Panc1 (cell line): ENCODE measurements around the gene SMNDC1. TPM values are rescaled to one million over a fixed set of nuclear protein-coding genes. Genes with fewer than 3 reads are reported as not detected.
"Not testable (repeated sequence)": the region's sequence is repeated elsewhere in the genome, so short reads cannot be mapped to it uniquely, and the experiment has no call there.

Source experiments
- ATAC-seq: fragments of 200-7000 bp; cut with Tn5 transposase; 2 replicates; pipeline ENCODE4 v1.9.1; 2020; ENCODE audit warnings: mild to moderate bottlenecking, moderate library complexity
- BruUV-seq: library from RNA; stranded (reverse); fragments of 400-500 nt; replicated peaks from 2 replicates; lab custom pipeline; 2021; lab: Mats Ljungman, UMichigan
- CTCF ChIA-PET: fragments of 300-600 bp; sonication (Branson Sonifier 250); formaldehyde crosslinking; loops from one replicate; lab custom pipeline; 2022; ENCODE audit warnings: antibody characterized with exemption; lab: Charles Lee
- POLR2A ChIA-PET: fragments of 300-600 bp; sonication (Branson Sonifier 250); formaldehyde crosslinking; loops from one replicate; lab custom pipeline; 2022; ENCODE audit warnings: antibody characterized with exemption; lab: Charles Lee
- DNase-seq: peaks from one replicate; pipeline ENCODE4 v3.0.0-alpha.2; 2010; ENCODE audit warnings: low read depth, low spot score
- H3K27ac ChIP-seq: 2 replicates; pipeline ENCODE4 v1.5.1; 2011; ENCODE audit warnings: mild to moderate bottlenecking, low read length, inconsistent platforms
- H3K27me3 ChIP-seq: fragments of 200-500 bp; sonication (Bioruptor generic); 2 replicates; pipeline ENCODE4 v1.6.0; 2014; ENCODE audit warnings: low read length, inconsistent platforms; ENCODE audit not compliant: control insufficient read depth, insufficient read depth
- H3K36me3 ChIP-seq: fragments of 200-500 bp; sonication (Bioruptor generic); 2 replicates; pipeline ENCODE4 v1.5.1; 2014; ENCODE audit warnings: inconsistent platforms, mild to moderate bottlenecking, low read length, moderate library complexity; ENCODE audit not compliant: control insufficient read depth, insufficient read depth
- H3K4me1 ChIP-seq: 2 replicates; pipeline ENCODE4 v1.5.1; 2011; ENCODE audit warnings: inconsistent platforms, mild to moderate bottlenecking, low read length, moderate library complexity; ENCODE audit not compliant: control insufficient read depth, insufficient read depth
- H3K4me3 ChIP-seq, 2 experiments: 2 replicates each; pipeline ENCODE4 v1.5.1; 2011 to 2012; ENCODE audit warnings: low read depth in 2 of 2, low read length in 2 of 2, mild to moderate bottlenecking in 2 of 2, inconsistent platforms in 1 of 2, moderate library complexity in 1 of 2
- H3K9me3 ChIP-seq: fragments of 200-500 bp; sonication (Bioruptor generic); 2 replicates; pipeline ENCODE4 v1.5.1; 2014; ENCODE audit warnings: low read depth, mild to moderate bottlenecking, inconsistent platforms, low read length, moderate library complexity; ENCODE audit not compliant: control insufficient read depth, insufficient read depth
- CTCF ChIP-seq: fragments of 450-650 bp; IDR thresholded peaks from 2 replicates; pipeline ENCODE4 v1.5.1; 2017; ENCODE audit warnings: mild to moderate bottlenecking
- POLR2AphosphoS5 ChIP-seq: IDR thresholded peaks from 2 replicates; pipeline ENCODE4 v1.6.1; 2012; ENCODE audit warnings: mild to moderate bottlenecking, low read depth, low read length, moderate library complexity
- REST ChIP-seq, 2 experiments: IDR thresholded peaks; 2 replicates each; pipeline ENCODE4 v1.6.1; 2011 to 2012; ENCODE audit warnings: low read depth in 2 of 2, control low read depth in 1 of 2, low read length in 1 of 2, mild to moderate bottlenecking in 1 of 2, moderate library complexity in 1 of 2; ENCODE audit not compliant: insufficient read depth in 1 of 2
- TCF7L2 ChIP-seq: IDR thresholded peaks from 2 replicates; pipeline ENCODE4 v1.6.1; 2011; ENCODE audit warnings: mild to moderate bottlenecking, low read depth, low read length, inconsistent platforms
- in situ Hi-C: cut with HindIII; loops from 2 replicates; pipeline ENCODE4 v1.10.0; 2016; ENCODE audit warnings: low sequenced_read_pairs, low pct_unique_long_range_greater_than_20kb
- intact Hi-C: fragments of 100-400 bp; cut with micrococcal nuclease; formaldehyde crosslinking; loops from one replicate; pipeline ENCODE4 v1.10.0; 2022; ENCODE audit not compliant: unreplicated experiment
- total RNA-seq: library from RNA; stranded (reverse); gene quantifications from one replicate; pipeline ENCODE4 v1.2.1, GENCODE V29; 2021; ENCODE audit not compliant: unreplicated experiment

The SMNDC1 gene
- total RNA-seq, 1 experiment from 2014 or later, result 62.2 TPM

- CTCF ChIA-PET, result interaction anchor here (0.6 kb wide), 1 partner anchor 12 kb away, joined by 3 read pairs; no protein-coding TSS in a partner anchor
- in situ Hi-C loops (no loop called here), intact Hi-C loops (no loop called here)
- POLR2A ChIA-PET, result no interaction called here
- DNase-seq (no peak), ATAC-seq (no peak)
- H3K9me3 ChIP-seq, result no peaks in the 10 kb centered on the region
- TF ChIP-seq POLR2AphosphoS5 (no peak), TCF7L2 (no peak), CTCF (no peak), REST (IDR thresholded peaks at IDR 0.05; ENCODE audit: insufficient read depth in 1 of 2, low read depth in 2 of 2, low read length in 1 of 2) (no peak)
- H3K27ac ChIP-seq, result no peak overlapping the region
- no peaks in the 10 kb centered on the region for H3K36me3 ChIP-seq
- no TSS peak for BruUV-seq
- H3K4me1 ChIP-seq, result no peaks in the 10 kb centered on the region
- H3K4me3 ChIP-seq, result no peak overlapping the region
- no peaks in the 10 kb centered on the region for H3K27me3 ChIP-seq
Measured at GRCh38 chr10:110252151-110252550, 52.6 kb downstream of the SMNDC1 start.

GRCh38 chr10:110251392-110251791 is 53.3 kb downstream of the SMNDC1 start:
- H3K9me3 ChIP-seq, H3K4me1 ChIP-seq, intact Hi-C loops, H3K36me3 ChIP-seq, in situ Hi-C loops, H3K27ac ChIP-seq, ATAC-seq, DNase-seq, H3K4me3 ChIP-seq, BruUV-seq, H3K27me3 ChIP-seq, POLR2A ChIA-PET: not testable (repeated sequence)
- CTCF ChIA-PET, result interaction anchor here (0.6 kb wide), 1 partner anchor 11 kb away, joined by 3 read pairs; no protein-coding TSS in a partner anchor

GRCh38 chr10:110249489-110249888 is 55.2 kb downstream of the SMNDC1 start:
- ATAC-seq, H3K27ac ChIP-seq, intact Hi-C loops, DNase-seq, H3K27me3 ChIP-seq, H3K4me1 ChIP-seq, CTCF ChIA-PET, POLR2A ChIA-PET, H3K9me3 ChIP-seq, BruUV-seq, H3K36me3 ChIP-seq, H3K4me3 ChIP-seq, in situ Hi-C loops: not testable (repeated sequence)

GRCh38 chr10:110247833-110248232 is 56.9 kb downstream of the SMNDC1 start:
- H3K36me3 ChIP-seq, BruUV-seq, ATAC-seq, H3K4me3 ChIP-seq, POLR2A ChIA-PET, H3K9me3 ChIP-seq, intact Hi-C loops, in situ Hi-C loops, H3K27me3 ChIP-seq, H3K4me1 ChIP-seq, DNase-seq, CTCF ChIA-PET, H3K27ac ChIP-seq: not testable (repeated sequence)
